CD4-positive, alpha-beta T cell (primary cell): ENCODE measurements around the gene FBXL5. TPM values are rescaled to one million over a fixed set of nuclear protein-coding genes. Genes with fewer than 3 reads are reported as not detected.

Experiments
- ATAC-seq: fragments of 200-7000 bp; cut with Tn5 transposase; one replicate; pipeline ENCODE4 v1.10.0; 2022; ENCODE audit warnings: mild to moderate bottlenecking; ENCODE audit not compliant: poor library complexity
- CTCF ChIA-PET: fragments of 350-600 bp; sonication (Branson Sonifier 250); formaldehyde crosslinking; loops from one replicate; lab custom pipeline; 2021; ENCODE audit warnings: antibody characterized with exemption, inconsistent platforms; lab: Charles Lee
- POLR2A ChIA-PET: fragments of 350-600 bp; sonication (Branson Sonifier 250); formaldehyde crosslinking; loops from one replicate; lab custom pipeline; 2021; ENCODE audit warnings: antibody characterized with exemption, inconsistent platforms; lab: Charles Lee
- DNase-seq, 14 experiments: peaks; one replicate each; pipeline ENCODE4 v3.0.0-alpha.2; 2013 to 2020; ENCODE audit warnings: mixed read lengths in 2 of 14
- H3K27ac ChIP-seq, 2 donors: one replicate each; pipeline versions ENCODE4 v1.5.1 to v1.7.0; 2013; ENCODE audit warnings: low read length in 2 of 2, low read depth in 1 of 2, mild to moderate bottlenecking in 1 of 2
- H3K27me3 ChIP-seq, 2 experiments: 1 replicate in 1 of 2; 2 replicates in 1 of 2; pipeline versions ENCODE4 v1.6.1 to v1.7.0; 2013; ENCODE audit warnings: low read length in 2 of 2, control low read depth in 1 of 2, mild to moderate bottlenecking in 1 of 2, moderate library complexity in 1 of 2; ENCODE audit not compliant: insufficient read depth in 2 of 2, control insufficient read depth in 1 of 2
- H3K36me3 ChIP-seq: one replicate; pipeline ENCODE4 v1.6.1; 2013; ENCODE audit warnings: low read length, control low read depth; ENCODE audit not compliant: insufficient read depth
- H3K4me1 ChIP-seq: one replicate; pipeline ENCODE4 v1.6.1; 2013; ENCODE audit warnings: low read length, control low read depth; ENCODE audit not compliant: insufficient read depth
- H3K4me3 ChIP-seq: one replicate; pipeline ENCODE4 v1.5.1; 2013; ENCODE audit warnings: mild to moderate bottlenecking, low read length, moderate library complexity
- H3K9me3 ChIP-seq, 2 experiments: 1 replicate in 1 of 2; 2 replicates in 1 of 2; pipeline versions ENCODE4 v1.6.1 to v1.7.0; 2013; ENCODE audit warnings: low read length in 2 of 2, mild to moderate bottlenecking in 2 of 2, control low read depth in 1 of 2, moderate library complexity in 1 of 2; ENCODE audit not compliant: control insufficient read depth in 1 of 2, insufficient read depth in 1 of 2
- H3K27ac Mint-ChIP-seq: one replicate; pipeline ENCODE4 v1.8.0; 2020; ENCODE audit warnings: mixed read lengths
- H3K27me3 Mint-ChIP-seq: one replicate; pipeline ENCODE4 v1.8.0; 2021; ENCODE audit warnings: mixed read lengths
- H3K36me3 Mint-ChIP-seq: one replicate; pipeline ENCODE4 v1.8.0; 2021; ENCODE audit warnings: low read depth, mixed read lengths
- H3K4me1 Mint-ChIP-seq: one replicate; pipeline ENCODE4 v1.8.0; 2021; ENCODE audit warnings: low read depth, mixed read lengths
- H3K4me3 Mint-ChIP-seq: one replicate; pipeline ENCODE4 v1.8.0; 2020; ENCODE audit warnings: mild to moderate bottlenecking, mixed read lengths
- H3K9me3 Mint-ChIP-seq: one replicate; pipeline ENCODE4 v1.8.0; 2020; ENCODE audit warnings: mixed read lengths
- intact Hi-C, 2 experiments: fragments of 100-400 bp; cut with DNase I in 1 of 2; cut with micrococcal nuclease in 1 of 2; formaldehyde crosslinking; loops; one replicate each; pipeline versions ENCODE4 v1.15.1 to v1.9.0; 2023 to 2025; cut with DNase I, micrococcal nuclease
- total RNA-seq, 174 experiments: library from RNA in 2 of 174; stranded (reverse) in 2 of 174; gene quantifications; one replicate each; pipeline ENCODE4 v1.2.3 and lab custom pipeline; 2021 to 2026
- TF ChIP-seq, protein P1 (sequence below): fragments of 200-600 bp; IDR thresholded peaks from one replicate; pipeline ENCODE4 v1.8.0; 2022; ENCODE audit warnings: antibody characterized with exemption, mild to moderate bottlenecking

FBXL5 gene
- total RNA-seq, 2 experiments from 2014 or later = 60.1 to 62.5 TPM

GRCh38 chr4:15668566-15669435, 13.6 kb upstream of the FBXL5 start:
- no peak for ATAC-seq
- Mint-ChIP-seq H3K27ac (no peak overlapping the region), H3K4me1 (no peaks in the 10 kb centered on the region), H3K4me3 (no peak overlapping the region), H3K27me3 (no peaks in the 10 kb centered on the region), H3K36me3 (no peaks in the 10 kb centered on the region), H3K9me3 (no peaks in the 10 kb centered on the region)
- no peaks in the 10 kb centered on the region for H3K4me1 ChIP-seq
- CTCF ChIA-PET = no interaction called here
- POLR2A ChIA-PET = no interaction called here
- no peaks in the 10 kb centered on the region for H3K36me3 ChIP-seq
- intact Hi-C loops = no loop called here
- no peaks in the 10 kb centered on the region for H3K9me3 ChIP-seq
- H3K4me3 ChIP-seq = no peak overlapping the region
- H3K27ac ChIP-seq = no peak overlapping the region
- TF ChIP-seq, protein P1, sequence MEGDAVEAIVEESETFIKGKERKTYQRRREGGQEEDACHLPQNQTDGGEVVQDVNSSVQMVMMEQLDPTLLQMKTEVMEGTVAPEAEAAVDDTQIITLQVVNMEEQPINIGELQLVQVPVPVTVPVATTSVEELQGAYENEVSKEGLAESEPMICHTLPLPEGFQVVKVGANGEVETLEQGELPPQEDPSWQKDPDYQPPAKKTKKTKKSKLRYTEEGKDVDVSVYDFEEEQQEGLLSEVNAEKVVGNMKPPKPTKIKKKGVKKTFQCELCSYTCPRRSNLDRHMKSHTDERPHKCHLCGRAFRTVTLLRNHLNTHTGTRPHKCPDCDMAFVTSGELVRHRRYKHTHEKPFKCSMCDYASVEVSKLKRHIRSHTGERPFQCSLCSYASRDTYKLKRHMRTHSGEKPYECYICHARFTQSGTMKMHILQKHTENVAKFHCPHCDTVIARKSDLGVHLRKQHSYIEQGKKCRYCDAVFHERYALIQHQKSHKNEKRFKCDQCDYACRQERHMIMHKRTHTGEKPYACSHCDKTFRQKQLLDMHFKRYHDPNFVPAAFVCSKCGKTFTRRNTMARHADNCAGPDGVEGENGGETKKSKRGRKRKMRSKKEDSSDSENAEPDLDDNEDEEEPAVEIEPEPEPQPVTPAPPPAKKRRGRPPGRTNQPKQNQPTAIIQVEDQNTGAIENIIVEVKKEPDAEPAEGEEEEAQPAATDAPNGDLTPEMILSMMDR = no peak
- H3K27me3 ChIP-seq = no peaks in the 10 kb centered on the region
- DNase-seq = no peak

DNA sequence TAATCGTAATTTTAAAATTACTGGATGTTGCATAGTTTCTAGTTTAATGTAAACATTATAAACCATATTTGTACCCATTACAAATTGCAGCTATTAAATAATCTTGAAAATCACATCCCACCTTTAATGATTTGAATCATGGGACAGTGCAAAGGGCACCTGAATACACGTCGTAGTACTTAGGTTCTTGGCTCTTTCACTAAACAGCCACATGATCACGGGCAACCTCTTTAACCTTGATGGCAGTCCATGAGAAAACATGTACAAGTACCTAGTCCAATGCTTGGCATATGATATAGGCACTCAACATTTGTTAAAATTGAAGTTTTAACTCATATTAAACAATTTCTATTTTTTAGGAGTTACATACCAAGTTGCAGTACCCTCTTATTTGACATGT, 11.8 kb upstream of the FBXL5 start:
- H3K4me3 Mint-ChIP-seq = no peak overlapping the region
- H3K36me3 ChIP-seq = no peaks in the 10 kb centered on the region
- ATAC-seq (no peak), DNase-seq (no peak)
- no peaks in the 10 kb centered on the region for H3K27me3 Mint-ChIP-seq
- no peaks in the 10 kb centered on the region for H3K9me3 ChIP-seq
- TF ChIP-seq, protein P1 = no peak
- H3K27ac ChIP-seq = no peak overlapping the region
- H3K27ac Mint-ChIP-seq = no peak overlapping the region
- no peak overlapping the region for H3K4me3 ChIP-seq
- no peaks in the 10 kb centered on the region for H3K4me1 ChIP-seq
- H3K36me3 Mint-ChIP-seq = no peaks in the 10 kb centered on the region
- H3K9me3 Mint-ChIP-seq = no peaks in the 10 kb centered on the region
- ChIA-PET POLR2A (no interaction called here), CTCF (no interaction called here)
- no peaks in the 10 kb centered on the region for H3K4me1 Mint-ChIP-seq
- no peaks in the 10 kb centered on the region for H3K27me3 ChIP-seq
- intact Hi-C loops = no loop called here

DNA sequence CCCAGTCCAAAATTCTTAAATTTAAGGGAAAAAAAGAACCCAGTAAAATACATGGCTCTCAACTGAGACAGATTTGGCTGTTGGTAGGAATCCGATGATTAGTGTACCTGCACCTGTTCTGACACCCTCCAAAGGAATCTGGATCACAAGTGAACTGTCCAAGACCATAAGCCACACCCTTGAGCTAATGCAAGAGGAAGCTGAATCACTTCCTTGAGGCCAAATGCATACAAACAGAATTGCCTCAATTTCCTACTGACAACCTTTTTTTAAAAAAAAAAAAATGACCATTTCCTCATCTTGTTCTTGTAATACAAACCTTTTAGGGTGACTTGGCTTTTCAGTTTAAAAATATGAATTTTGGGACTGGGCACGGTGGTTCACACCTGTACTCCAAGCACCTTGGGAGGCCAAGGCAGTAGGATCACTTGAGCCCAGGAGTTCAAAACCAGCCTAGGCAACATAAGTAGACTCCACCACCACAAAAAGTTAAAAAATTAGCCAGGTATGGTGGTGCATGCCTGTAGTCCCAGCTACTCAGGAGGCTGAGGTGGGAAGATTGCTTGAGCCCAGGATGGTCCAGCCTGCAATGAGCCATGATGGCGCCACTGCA, 10.7 kb upstream of the FBXL5 start:
- Histone ChIP-seq H3K27me3 (no peaks in the 10 kb centered on the region), H3K9me3 (no peaks in the 10 kb centered on the region), H3K36me3 (no peaks in the 10 kb centered on the region), H3K27ac (no peak overlapping the region), H3K4me3 (no peak overlapping the region), H3K4me1 (no peaks in the 10 kb centered on the region)
- peak in 2 of 14 experiments; percentile 45 to 49 for DNase-seq
- Mint-ChIP-seq H3K27ac (no peak overlapping the region), H3K4me1 (no peaks in the 10 kb centered on the region), H3K9me3 (no peaks in the 10 kb centered on the region), H3K27me3 (no peaks in the 10 kb centered on the region), H3K36me3 (no peaks in the 10 kb centered on the region), H3K4me3 (no peak overlapping the region)
- TF ChIP-seq, protein P1 = no peak
- intact Hi-C loops = no loop called here
- ATAC-seq = no peak
- ChIA-PET CTCF (no interaction called here), POLR2A (interaction anchor here (1.0 kb wide), 1 partner anchor 10 kb away, joined by 3 read pairs; no protein-coding TSS in a partner anchor)
